Cerebellar nuclear complex (tissue), 1 donor: Measurements from ENCODE around the gene PDGFA.

ENCODE experiments used
- DNase-seq, 2 experiments: peaks; one replicate each; lab custom pipeline; 2025; lab: John Stamatoyannopoulos, UW

Gene PDGFA

DNA sequence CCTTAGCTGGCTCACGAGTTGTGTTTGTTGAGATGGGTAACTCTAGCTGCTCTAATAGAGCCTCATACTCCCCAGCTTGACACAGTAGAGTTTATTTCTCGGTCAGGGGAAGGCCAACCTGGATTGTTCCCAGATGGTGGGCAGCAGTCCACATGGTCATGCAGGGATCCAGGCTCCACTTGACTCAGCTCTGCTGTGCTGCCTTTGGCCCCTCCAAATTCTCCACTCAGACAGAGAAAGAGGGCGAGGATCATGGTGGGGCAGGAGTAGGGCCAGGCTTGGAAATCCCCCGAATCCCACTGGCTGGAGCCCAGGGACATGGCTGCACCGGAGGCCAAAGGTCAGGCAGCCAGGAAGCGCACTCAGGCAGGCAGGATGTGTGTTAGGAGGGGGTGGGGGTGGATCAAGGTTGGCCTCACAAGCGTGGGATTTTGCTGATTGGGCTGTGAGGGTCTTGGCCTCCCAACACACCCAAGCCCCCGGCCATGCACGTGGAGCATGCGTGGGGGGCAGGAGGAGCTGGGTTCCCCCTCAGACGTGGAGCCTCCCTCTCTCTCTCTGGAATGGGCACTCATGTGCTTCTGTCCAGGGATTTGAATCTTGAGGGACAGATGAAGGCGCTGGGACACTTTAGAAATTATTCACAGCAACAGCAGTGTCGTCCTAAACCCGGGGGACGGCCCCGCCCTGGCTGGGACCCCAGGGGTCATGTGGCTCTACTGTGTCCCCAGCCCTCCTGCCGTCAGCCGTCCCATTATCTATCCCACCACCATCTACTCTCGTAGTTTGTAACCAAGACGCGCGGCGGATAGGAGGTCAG lies 44.8 kb downstream of the PDGFA start:
- no peak for DNase-seq

- no peak for DNase-seq
Measured at GRCh38 chr7:473870-474604, 45.6 kb downstream of the PDGFA start.

GRCh38 chr7:473211-473734 lies 46.4 kb downstream of the PDGFA start:
- DNase-seq, result no peak

- no peak for DNase-seq
Measured at GRCh38 chr7:472640-472957, 47.0 kb downstream of the PDGFA start.

DNA sequence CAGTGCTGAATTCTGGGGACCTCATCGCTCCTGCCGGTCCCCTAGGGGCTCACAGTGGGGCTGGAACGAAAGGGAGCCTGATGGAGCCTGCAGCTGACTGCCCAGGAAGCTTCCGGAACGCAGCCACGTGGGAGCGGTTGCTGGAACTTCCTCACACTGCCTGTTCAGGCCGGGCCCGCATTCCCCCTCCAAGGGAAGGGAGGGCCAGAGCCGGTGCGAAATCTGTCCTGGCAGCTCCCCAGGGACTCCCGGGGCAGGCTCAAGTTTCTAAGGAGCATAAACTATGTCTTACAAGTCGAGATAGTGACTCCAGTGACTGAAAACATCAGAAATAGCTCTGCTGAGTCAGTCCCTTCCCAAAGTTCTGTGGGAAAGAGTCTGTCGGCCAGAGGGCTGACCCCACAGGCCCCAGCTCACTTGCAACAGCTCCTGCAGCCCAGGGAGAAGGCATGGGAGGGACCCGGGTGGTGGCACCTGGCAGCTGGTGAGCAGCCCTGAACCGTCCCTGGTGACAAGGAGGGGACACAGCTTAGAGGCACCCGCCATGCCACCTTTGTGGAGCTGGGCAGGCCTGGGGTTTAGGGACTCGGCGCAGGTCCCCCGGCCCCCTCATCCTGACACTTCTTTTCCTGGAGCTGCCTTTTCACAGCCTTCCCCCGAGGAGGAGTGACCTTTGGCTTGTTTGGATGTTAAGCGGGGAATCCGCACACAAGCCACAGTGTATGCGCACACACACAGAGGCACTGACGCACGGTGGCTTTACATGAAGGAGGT lies 47.6 kb downstream of the PDGFA start:
- DNase-seq, result no peak

GRCh38 chr7:471191-471865 lies 48.3 kb downstream of the PDGFA start:
- DNase-seq, result no peak

- no peak for DNase-seq
Measured at GRCh38 chr7:469563-469961, 50.1 kb downstream of the PDGFA start.

DNA sequence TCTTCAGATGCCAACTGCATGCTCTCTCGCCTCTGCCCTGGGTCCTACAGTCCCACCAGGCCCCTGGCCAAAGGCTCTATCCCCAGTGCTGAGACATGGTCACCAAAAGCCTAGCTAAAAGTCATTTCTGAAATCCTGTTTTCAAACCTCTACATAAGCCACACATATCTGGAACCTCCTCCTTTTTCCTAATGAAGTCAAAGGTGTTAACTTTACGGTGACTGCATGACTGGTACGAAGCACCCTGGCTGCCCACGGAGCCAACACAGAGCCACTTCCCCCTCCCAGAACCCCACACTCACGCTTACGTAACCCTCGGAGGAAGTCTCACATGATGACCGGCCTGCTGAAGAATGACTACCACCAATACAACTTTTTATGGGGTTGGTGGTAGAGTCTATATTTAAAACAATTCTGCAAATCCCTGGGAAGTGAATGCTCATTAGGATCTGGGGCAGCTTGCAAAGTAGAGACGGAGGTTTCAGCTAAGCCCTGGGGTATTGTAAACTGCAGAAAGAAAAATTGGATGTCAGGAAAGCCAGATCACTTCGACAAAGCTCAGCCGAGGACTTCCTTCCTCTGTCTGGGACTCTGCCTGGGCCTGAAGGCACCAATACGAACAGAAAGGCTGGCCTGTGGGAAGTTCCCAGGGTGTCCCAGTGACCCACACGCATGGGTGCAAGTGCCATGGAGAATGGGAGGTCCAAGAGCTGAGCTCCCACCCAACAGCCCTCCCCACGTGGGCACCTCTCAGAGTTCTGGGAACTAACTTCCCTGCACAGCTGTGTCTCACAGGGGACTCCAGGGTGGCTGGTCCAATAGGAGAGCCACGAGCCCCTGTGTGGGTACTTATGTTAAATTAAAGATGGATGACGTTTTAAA lies 50.7 kb downstream of the PDGFA start:
- no peak for DNase-seq

DNA sequence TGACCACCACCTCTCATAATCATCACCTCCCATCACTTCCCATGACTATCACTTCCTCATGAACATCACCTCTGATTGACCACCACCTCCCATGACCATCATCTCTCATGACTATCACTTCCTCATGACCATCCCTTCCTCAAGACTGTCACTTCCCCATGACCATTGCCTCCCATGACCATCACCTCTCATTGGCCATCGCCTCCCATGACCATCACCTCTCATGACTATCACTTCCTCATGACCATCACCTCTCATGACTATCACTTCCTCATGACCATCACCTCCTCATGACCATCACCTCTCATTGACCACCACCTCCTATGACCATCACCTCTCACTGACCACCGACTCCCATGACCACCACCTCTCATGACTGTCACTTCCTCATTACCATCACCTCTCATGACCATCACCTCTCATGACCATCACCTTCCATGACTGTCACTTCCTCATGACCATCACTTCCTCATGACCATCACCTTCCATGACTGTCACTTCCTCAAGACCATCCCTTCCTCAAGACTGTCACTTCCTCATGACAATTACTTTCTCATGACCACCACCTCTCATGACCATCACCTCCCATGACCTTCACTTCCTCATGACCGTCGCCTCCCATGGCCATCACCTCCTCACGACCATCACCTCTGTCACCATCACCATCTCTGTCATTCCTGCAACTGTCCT lies 51.6 kb downstream of the PDGFA start:
- no peak for DNase-seq

- DNase-seq, result no peak
Measured at GRCh38 chr7:467393-467828, 52.2 kb downstream of the PDGFA start.

DNA sequence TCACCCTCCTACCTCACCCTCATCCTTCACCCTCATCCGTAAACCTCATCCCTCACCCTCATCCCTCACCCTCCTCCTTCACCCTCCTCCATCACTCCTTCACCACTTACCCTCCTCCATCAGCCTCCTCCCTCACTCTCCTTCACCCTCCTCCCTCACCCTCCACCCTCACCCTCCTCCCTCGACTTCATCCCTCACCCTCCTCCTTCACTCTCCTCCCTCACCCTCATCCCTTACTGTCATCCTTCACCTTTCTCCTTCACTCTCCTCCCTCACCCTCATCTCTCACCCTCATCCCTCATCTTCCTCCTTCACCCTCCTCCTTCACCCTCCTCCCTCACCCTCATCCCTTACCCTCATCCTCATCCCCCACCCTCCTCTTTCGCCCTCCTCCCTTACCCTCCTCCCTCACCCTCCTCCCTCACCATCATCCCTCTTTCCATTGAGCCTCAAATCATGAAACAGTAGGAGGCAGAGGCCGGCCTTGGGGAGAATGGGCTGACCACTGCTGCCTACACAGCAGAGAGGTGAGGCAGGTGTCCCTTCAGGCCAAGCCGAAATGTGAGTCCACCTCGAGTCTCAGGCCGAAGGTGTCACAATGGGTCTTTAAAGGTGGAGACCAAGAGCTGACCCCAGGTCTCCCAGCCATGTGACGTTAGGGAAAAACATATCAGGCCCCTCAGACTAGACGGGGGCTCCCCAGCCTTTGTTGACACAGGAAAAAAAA lies 53.0 kb downstream of the PDGFA start:
- DNase-seq, result no peak

GRCh38 chr7:465710-466400 lies 53.8 kb downstream of the PDGFA start:
- DNase-seq, result no peak

GRCh38 chr7:464454-465401 lies 54.9 kb downstream of the PDGFA start:
- no peak for DNase-seq

- DNase-seq, result no peak
Measured at GRCh38 chr7:463817-464453, 55.7 kb downstream of the PDGFA start.

DNA sequence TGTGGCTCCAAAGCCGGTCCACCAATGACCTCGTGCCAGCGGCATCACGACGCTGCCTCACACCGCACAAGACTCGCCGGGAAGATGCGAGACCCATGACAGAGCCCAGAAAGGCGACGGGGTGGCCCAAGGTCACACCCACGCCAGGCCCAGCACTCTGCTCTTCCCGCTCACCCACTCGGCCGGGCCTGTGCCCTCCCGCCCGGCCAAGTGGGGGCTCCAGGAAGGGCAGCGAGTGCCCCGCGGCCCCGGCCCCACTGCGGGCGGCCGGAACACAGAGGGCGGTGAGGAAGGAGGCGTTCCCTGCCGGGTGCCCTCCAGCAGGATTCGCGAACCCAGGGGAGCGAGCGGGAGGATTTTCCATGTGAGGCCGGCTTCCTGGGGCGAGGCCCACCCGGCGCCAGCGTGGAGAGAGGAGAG lies 56.3 kb downstream of the PDGFA start:
- DNase-seq, result no peak

GRCh38 chr7:462173-463103 lies 57.2 kb downstream of the PDGFA start:
- no peak for DNase-seq
